ENCODE measurements around the gene PDE2A. TPM values are rescaled to one million over a fixed set of nuclear protein-coding genes. Genes with fewer than 3 reads are reported as not detected.

Gene PDE2A
- total and polyA plus RNA-seq, 9 donors, result 8.3 to 44.0 (median 12.8) TPM

GRCh38 chr11:72682238-72682857, 8.1 kb upstream of the PDE2A start:
- no peak overlapping the region for H3K4me3 ChIP-seq
- no peak for DNase-seq
- H3K4me1 ChIP-seq (ENCODE audit: insufficient read depth), result no peaks in the 10 kb centered on the region
- intact Hi-C loops (cut with DNase I), result loop anchor here in 2 of 4 donors (5.0 kb wide), 1 partner anchor 95 kb away; no protein-coding TSS in a partner anchor
- 62 to 81% (median 65%) methylated on average over 5 of the region's 5 CpGs for WGBS, 3 donors
- no peak for TF ChIP-seq POLR2A (IDR thresholded peaks at IDR 0.05)
- no peak for TF ChIP-seq CTCF (IDR thresholded peaks at IDR 0.05)
- no peak for TF ChIP-seq EP300 (IDR thresholded peaks at IDR 0.05)
- H3K27ac ChIP-seq, result no peak overlapping the region
- H3K9me3 ChIP-seq, result no peaks in the 10 kb centered on the region
- no peaks in the 10 kb centered on the region for H3K36me3 ChIP-seq
- H3K27me3 ChIP-seq, result no peaks in the 10 kb centered on the region

DNA sequence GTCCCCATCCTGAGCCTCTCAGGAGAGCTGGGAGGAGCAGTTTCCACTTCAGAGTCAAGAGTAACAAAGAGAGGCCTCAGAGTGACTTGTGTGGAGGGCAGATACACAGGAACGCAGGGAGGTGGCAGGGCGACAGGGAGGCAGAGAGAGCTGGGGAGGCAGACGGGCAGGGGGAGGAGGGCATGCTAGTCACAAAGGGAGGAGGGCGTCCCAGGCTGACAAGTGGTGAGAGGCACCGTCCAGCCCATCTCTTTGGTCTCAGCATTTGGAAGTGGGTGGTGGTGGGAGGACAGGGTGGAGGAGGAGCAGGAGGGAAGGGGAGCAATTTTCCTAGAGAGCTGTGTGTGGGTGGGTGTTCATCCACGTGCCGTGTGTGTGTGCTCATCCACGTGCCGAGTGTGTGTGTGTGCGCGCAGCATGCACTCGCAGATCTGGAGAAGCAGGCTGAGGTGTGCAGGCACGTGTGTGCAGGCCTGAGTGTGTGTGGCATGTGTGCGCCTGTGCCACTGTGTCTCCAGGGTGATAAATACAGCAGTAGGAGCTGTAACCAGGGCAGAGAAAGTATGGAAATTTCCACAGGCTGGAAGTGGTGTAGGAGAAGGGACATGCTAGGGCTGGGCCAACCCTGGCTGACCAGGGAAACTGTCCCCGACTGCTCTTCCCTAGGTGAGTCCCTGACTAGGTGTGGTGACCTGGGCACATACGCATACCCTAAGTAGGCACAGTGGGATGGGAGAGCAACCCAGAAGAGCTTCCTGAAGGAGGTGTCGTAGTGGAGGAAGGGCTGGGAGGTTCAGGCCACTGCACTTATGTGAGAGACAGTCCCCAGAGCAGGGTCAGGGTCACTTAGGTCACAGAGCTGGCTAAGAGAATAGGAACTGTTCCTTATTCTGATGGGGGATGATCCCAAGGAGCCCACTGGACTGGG, 7.3 kb upstream of the PDE2A start:
- H3K4me3 ChIP-seq, result no peak overlapping the region
- 16 to 28% (median 17%) methylated on average over 17 of the region's 17 CpGs for WGBS, 3 donors
- H3K27me3 ChIP-seq, result no peaks in the 10 kb centered on the region
- no peak overlapping the region for H3K27ac ChIP-seq
- DNase-seq, result no peak
- no peaks in the 10 kb centered on the region for H3K36me3 ChIP-seq
- intact Hi-C loops (cut with DNase I), result loop anchor here in 2 of 4 donors (5.0 kb wide), 1 partner anchor 94 kb away; no protein-coding TSS in a partner anchor
- no peaks in the 10 kb centered on the region for H3K9me3 ChIP-seq
- TF ChIP-seq POLR2A (IDR thresholded peaks at IDR 0.05) (no peak), CTCF (IDR thresholded peaks at IDR 0.05) (no peak), EP300 (IDR thresholded peaks at IDR 0.05) (no peak)
- H3K4me1 ChIP-seq (ENCODE audit: insufficient read depth), result peaks cover 2% of the 10 kb centered on the region

GRCh38 chr11:72680624-72681158, 6.5 kb upstream of the PDE2A start:
- no peak overlapping the region for H3K4me3 ChIP-seq
- no peaks in the 10 kb centered on the region for H3K27me3 ChIP-seq
- intact Hi-C loops (cut with DNase I), result loop anchor here in 2 of 4 donors (5.0 kb wide), 1 partner anchor 93 kb away; no protein-coding TSS in a partner anchor
- no peak for DNase-seq
- WGBS, 3 donors, result 51 to 53% (median 52%) methylated on average over 6 of the region's 6 CpGs
- TF ChIP-seq CTCF (IDR thresholded peaks at IDR 0.05) (no peak), EP300 (IDR thresholded peaks at IDR 0.05) (no peak), POLR2A (IDR thresholded peaks at IDR 0.05) (no peak)
- H3K9me3 ChIP-seq, result no peaks in the 10 kb centered on the region
- no peak overlapping the region for H3K27ac ChIP-seq
- H3K36me3 ChIP-seq, result no peaks in the 10 kb centered on the region
- peaks cover 2% of the 10 kb centered on the region for H3K4me1 ChIP-seq (ENCODE audit: insufficient read depth)

GRCh38 chr11:72679869-72680268, 5.6 kb upstream of the PDE2A start:
- Histone ChIP-seq H3K36me3 (no peaks in the 10 kb centered on the region), H3K4me3 (no peak overlapping the region), H3K4me1 (ENCODE audit: insufficient read depth) (peaks cover 2% of the 10 kb centered on the region), H3K27me3 (no peaks in the 10 kb centered on the region), H3K9me3 (no peaks in the 10 kb centered on the region), H3K27ac (no peak overlapping the region)
- DNase-seq, result no peak
- 25 to 28% (median 27%) methylated on average over 5 of the region's 5 CpGs for WGBS, 3 donors
- intact Hi-C loops (cut with DNase I), result loop anchor here in 2 of 4 donors (5.0 kb wide), 1 partner anchor 93 kb away; no protein-coding TSS in a partner anchor
- TF ChIP-seq CTCF (IDR thresholded peaks at IDR 0.05) (no peak), POLR2A (IDR thresholded peaks at IDR 0.05) (no peak), EP300 (IDR thresholded peaks at IDR 0.05) (no peak)
